GM21737 (cell line): ENCODE results near the gene EFHD2.
"Not testable (repeated sequence)": the region's sequence is repeated elsewhere in the genome, so short reads cannot be mapped to it uniquely, and the experiment has no call there.

ENCODE experiments used
- ATAC-seq: cut with Tn5 transposase; IDR thresholded peaks from one replicate; pipeline ENCODE4 v1.9.1; 2021; ENCODE audit warnings: mild to moderate bottlenecking, moderate library complexity; ENCODE audit not compliant: unreplicated experiment

The EFHD2 gene

DNA sequence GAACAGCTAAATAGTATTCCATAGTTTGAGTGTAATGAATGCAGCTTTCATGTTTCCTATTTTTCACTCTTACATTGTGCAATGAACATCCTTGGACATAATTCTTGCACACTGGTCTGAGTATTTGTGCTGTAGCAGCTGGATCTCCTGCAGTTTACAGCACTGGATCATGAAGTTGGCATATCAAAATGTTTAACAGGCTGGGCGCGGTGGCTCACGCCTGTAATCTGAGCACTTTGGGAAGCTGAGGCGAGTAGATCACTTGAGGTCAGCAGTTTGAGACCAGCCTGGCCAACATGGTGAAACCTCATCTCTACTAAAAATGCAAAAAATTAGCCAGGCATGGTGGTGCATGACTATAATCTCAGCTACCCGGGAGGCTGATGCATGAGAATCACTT lies 61.4 kb downstream of the EFHD2 start:
- not testable (repeated sequence) for ATAC-seq

DNA sequence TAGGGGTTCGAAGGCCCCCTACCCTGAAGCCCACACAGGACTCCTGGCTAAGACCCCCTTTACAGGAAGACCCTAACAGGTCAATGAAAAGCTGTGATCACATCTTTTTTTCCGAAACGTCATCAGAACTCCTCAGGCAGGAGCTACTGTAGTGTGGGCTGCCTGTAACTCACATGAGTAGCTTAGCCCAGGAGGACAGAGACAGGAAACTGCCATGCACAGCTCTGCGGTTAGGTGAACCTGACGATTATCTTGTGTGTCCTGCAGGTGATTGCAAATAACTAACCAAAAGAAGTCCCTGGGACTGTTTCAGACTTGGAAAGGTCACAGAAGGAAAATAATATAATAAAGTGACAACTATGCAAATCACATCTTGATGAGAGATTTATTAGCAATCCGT lies 62.0 kb downstream of the EFHD2 start:
- not testable (repeated sequence) for ATAC-seq

DNA sequence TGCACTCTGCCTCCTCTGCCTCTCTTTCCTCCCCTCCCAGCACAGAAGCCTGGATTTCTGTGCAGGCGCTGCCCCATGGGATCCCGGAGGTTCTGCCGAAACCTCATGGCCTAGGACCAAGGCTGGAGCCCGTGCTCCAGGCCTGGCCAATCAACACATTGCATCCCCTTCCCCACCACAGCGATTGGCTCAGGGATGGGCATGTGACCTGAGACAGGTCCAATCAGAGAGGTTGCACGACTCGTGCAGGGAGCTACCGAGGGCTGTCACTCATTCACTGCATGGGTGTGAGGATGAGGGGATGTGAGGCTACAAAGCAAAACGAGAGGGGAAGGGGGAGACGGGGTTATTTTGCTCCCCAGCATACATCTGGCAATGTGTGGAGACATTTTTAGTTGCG lies 62.9 kb downstream of the EFHD2 start:
- no peak for ATAC-seq

DNA sequence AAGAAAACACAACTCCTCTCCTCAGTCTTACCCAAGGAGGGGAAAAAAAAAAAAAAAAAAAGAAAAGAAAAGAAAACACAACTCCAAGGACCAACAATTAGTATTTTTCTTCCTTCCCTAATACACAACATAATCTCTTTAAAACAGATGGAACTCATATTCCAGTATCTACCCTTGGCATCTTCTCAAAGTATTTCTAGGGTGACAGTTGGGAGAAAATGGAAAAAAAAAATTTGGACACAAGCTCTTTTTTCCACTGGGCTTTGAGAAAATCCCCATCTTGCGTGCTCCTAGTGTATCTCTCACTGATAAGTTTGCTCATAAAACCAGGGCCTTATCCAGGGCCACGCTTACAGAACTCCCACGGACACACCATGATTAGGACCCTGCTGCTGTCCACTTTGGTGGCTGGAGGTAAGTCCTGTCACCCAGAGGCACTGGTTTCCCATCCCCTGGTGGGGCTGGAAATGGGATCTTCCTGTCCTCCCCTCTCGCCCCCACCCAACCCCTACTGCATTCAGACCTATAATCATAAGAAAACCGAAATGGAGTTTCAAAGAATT lies 66.1 kb downstream of the EFHD2 start, which contains the start of gene CELA2B:
Gene CELA2B, plus strand, starts transcription at position 353 of the 563 bp plus-strand sequence. Its CDS starts 22 bp downstream, at position 375.
- ATAC-seq: no peak

DNA sequence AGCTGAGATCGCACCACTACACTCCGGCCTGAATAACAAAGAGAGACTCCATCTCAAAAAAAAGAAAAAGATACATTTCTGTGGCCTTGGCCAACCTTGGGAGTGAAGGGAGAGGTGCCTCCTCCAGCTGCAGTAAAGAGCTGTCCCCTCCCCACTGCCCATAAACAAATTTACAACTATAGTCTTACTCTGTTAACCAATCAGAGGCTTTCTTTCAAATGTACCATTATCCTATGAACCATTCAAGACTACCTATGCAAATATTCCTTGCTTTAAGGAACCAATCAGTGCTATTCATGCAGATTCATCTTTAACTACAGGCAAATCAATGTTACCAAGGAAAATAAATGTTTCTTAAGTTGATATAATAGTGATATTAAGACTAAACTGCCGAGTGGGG lies 67.2 kb downstream of the EFHD2 start:
- ATAC-seq: no peak

DNA sequence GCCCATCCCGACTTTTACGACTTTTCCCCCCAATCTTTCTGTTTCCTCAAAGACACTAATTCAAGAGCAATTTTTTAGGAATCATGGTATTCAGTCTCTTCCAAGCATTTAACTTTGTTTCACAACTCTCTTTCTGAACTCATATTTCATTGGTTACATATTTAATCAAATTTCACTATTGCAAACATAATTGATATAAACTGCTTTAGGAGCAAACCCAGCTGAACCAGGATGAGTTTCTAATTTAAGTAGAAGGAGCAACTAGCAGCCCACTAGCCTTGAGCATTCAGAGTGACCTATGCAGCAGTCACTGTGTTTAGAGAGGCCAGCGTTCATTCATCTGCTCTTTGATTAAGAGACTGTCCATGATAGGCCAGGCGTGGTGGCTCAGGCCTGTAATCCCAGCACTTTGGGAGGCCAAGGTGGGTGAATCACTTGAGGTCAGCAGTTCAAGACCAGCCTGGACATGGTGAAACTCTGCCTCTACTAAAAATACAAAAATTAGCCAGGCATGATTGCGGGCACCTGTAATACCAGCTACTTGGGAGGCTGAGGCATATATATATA lies 68.0 kb downstream of the EFHD2 start:
- ATAC-seq: no peak
